HepG2 (cell line): ENCODE data around the gene ORMDL3. TPM values are rescaled to one million over a fixed set of nuclear protein-coding genes. Genes with fewer than 3 reads are reported as not detected.

ENCODE experiments used
- AGO1 ChIP-seq: fragments of 200-400 bp; formaldehyde crosslinking; IDR thresholded peaks from 2 replicates; pipeline ENCODE4 v1.6.1; 2017; ENCODE audit warnings: mild to moderate bottlenecking, low read depth, low read length, moderate library complexity; ENCODE audit not compliant: poor library complexity, severe bottlenecking
- CBX5 ChIP-seq: sonication (generic); formaldehyde crosslinking; IDR thresholded peaks from 2 replicates; pipeline ENCODE4 v1.4.0; 2020; ENCODE audit warnings: missing genetic modification reagents, borderline replicate concordance
- FOXK2 ChIP-seq: fragments of 450-650 bp; IDR thresholded peaks from 2 replicates; pipeline ENCODE4 v1.6.1; 2016
- FUBP1 ChIP-seq: sonication (generic); formaldehyde crosslinking; IDR thresholded peaks from 2 replicates; pipeline ENCODE4 v1.5.1; 2020; ENCODE audit warnings: missing genetic modification reagents, mild to moderate bottlenecking, borderline replicate concordance
- IKZF5 ChIP-seq: IDR thresholded peaks from 2 replicates; pipeline ENCODE4 v1.6.1; 2018; ENCODE audit warnings: missing genetic modification reagents, mild to moderate bottlenecking, missing compliant biosample characterization
- MAF1 ChIP-seq: sonication (generic); formaldehyde crosslinking; IDR thresholded peaks from 2 replicates; pipeline ENCODE4 v1.5.0; 2020; ENCODE audit warnings: missing genetic modification reagents, borderline replicate concordance
- NFAT5 ChIP-seq: sonication (generic); formaldehyde crosslinking; IDR thresholded peaks from 2 replicates; pipeline ENCODE4 v1.4.0; 2020; ENCODE audit warnings: missing genetic modification reagents
- NPAS2 ChIP-seq: sonication (generic); formaldehyde crosslinking; IDR thresholded peaks from 2 replicates; pipeline ENCODE4 v1.8.0; 2022; ENCODE audit warnings: mild to moderate bottlenecking, missing genetic modification reagents, borderline replicate concordance
- RFX5 ChIP-seq: IDR thresholded peaks from 2 replicates; pipeline ENCODE4 v1.6.1; 2011; ENCODE audit warnings: low read depth, low read length, improper control_type of control experiment
- RFXAP ChIP-seq: sonication (generic); formaldehyde crosslinking; IDR thresholded peaks from 2 replicates; pipeline ENCODE4 v1.4.0; 2020; ENCODE audit warnings: missing genetic modification reagents, borderline replicate concordance
- YY1 ChIP-seq: IDR thresholded peaks from 2 replicates; pipeline ENCODE4 v1.6.1; 2011; ENCODE audit warnings: low read length, low read depth, moderate library complexity, mild to moderate bottlenecking; ENCODE audit not compliant: insufficient read depth, insufficient replicate concordance
- ZC3H4 ChIP-seq: sonication (generic); formaldehyde crosslinking; IDR thresholded peaks from 2 replicates; pipeline ENCODE4 v1.4.0; 2020; ENCODE audit warnings: missing genetic modification reagents, borderline replicate concordance
- ZFP36L2 ChIP-seq: sonication (generic); formaldehyde crosslinking; IDR thresholded peaks from 2 replicates; pipeline ENCODE4 v1.4.0; 2020; ENCODE audit warnings: missing genetic modification reagents
- ZNF101 ChIP-seq: sonication (generic); formaldehyde crosslinking; IDR thresholded peaks from 2 replicates; pipeline ENCODE4 v1.4.0; 2020; ENCODE audit warnings: mild to moderate bottlenecking, low read depth, missing genetic modification reagents, borderline replicate concordance
- ZNF232 ChIP-seq: sonication (generic); formaldehyde crosslinking; IDR thresholded peaks from 2 replicates; pipeline ENCODE4 v1.4.0; 2020; ENCODE audit warnings: missing genetic modification reagents, borderline replicate concordance
- ZNF33A ChIP-seq: sonication (generic); formaldehyde crosslinking; IDR thresholded peaks from 2 replicates; pipeline ENCODE4 v1.5.1; 2020; ENCODE audit warnings: missing genetic modification reagents, mild to moderate bottlenecking, moderate library complexity, borderline replicate concordance
- ZNF75D ChIP-seq: sonication (generic); formaldehyde crosslinking; IDR thresholded peaks from 2 replicates; pipeline ENCODE4 v1.8.1; 2023; ENCODE audit warnings: missing genetic modification reagents, mild to moderate bottlenecking, borderline replicate concordance
- ZNF770 ChIP-seq: sonication (generic); formaldehyde crosslinking; IDR thresholded peaks from 2 replicates; pipeline ENCODE4 v1.5.0; 2020; ENCODE audit warnings: mild to moderate bottlenecking, missing genetic modification reagents
- polyA plus RNA-seq, 8 experiments: library from polyadenylated mRNA; depleted of rRNA in 3 of 8; stranded (reverse) in 7 of 8; unstranded in 1 of 8; fragments of >200 nt; fragmentation: Illumina TruSeq in 4 of 8; extraction: Trizol in 4 of 8; gene quantifications; 2 replicates each; pipeline versions ENCODE4 v1.2.1 to v1.2.3, GENCODE V29; 2011 to 2016; ENCODE audit warnings: low read depth in 4 of 8, missing spikeins in 1 of 8, mixed read lengths in 1 of 8; ENCODE audit not compliant: insufficient read depth in 1 of 8
- total RNA-seq, 5 experiments: library from RNA; depleted of rRNA; stranded (reverse); fragments of >200 nt; fragmentation: Illumina TruSeq; extraction: Trizol; gene quantifications; 2 replicates each; pipeline ENCODE4 v1.2.3, GENCODE V29; 2016; ENCODE audit warnings: low read depth in 1 of 5

ORMDL3 gene
- total and polyA plus RNA-seq, 2 of the 13 experiments (the other 11 are each of a cell fraction or from before 2014, with no cell fraction given) = 181 to 384 TPM

- TF ChIP-seq ZNF101 (CRISPR knock-in tag) = no peak
- no peak for TF ChIP-seq RFXAP (CRISPR knock-in tag)
- no peak for TF ChIP-seq CBX5 (CRISPR knock-in tag)
- TF ChIP-seq ZC3H4 (CRISPR knock-in tag) = no peak
- TF ChIP-seq NFAT5 (CRISPR knock-in tag) = no peak
- TF ChIP-seq ZNF770 (CRISPR knock-in tag) = no peak
- no peak for TF ChIP-seq RFX5
- TF ChIP-seq YY1 = no peak
- no peak for TF ChIP-seq ZNF33A (CRISPR knock-in tag)
- no peak for TF ChIP-seq AGO1
- no peak for TF ChIP-seq NPAS2 (CRISPR knock-in tag)
- no peak for TF ChIP-seq ZNF232 (CRISPR knock-in tag)
- TF ChIP-seq FUBP1 (CRISPR knock-in tag) = no peak
- no peak for TF ChIP-seq ZNF75D (CRISPR knock-in tag)
- 0 out of 2 replicates have a peak, but pooled peaks have one; percentile 48 for TF ChIP-seq FOXK2
- no peak for TF ChIP-seq MAF1 (CRISPR knock-in tag)
- no peak for TF ChIP-seq ZFP36L2
- TF ChIP-seq IKZF5 (CRISPR knock-in tag) = no peak
Observed at GRCh38 chr17:39960524-39961041, 33.2 kb upstream of the ORMDL3 start (continued).
